ENCODE measurements around the gene ATP9B.
A peak's percentile ranks its signal among the peaks of the same experiment; 100 is the strongest.
"Not testable (repeated sequence)": the region's sequence is repeated elsewhere in the genome, so short reads cannot be mapped to it uniquely, and the experiment has no call there.

ATP9B gene

DNA sequence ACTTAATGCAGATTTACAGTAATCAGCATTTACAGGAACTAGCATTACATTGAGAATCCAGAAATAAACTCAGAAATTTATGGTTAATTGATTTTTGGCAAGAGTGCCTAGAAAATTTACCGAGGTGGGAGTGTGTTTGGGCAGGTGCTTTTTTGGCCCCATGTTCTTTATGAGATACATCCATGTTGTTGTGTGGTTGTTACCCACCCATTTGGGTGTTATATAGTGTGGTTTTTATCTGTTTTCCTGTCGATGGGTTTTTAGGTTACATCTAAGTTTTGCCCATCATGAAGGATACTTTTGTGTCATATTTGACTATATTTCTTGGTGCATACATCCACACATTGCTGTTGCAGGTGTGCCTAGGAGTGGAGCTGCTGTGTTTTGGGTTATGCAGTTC lies 82.0 kb downstream of the ATP9B start:
- DNase-seq: no peak

DNA sequence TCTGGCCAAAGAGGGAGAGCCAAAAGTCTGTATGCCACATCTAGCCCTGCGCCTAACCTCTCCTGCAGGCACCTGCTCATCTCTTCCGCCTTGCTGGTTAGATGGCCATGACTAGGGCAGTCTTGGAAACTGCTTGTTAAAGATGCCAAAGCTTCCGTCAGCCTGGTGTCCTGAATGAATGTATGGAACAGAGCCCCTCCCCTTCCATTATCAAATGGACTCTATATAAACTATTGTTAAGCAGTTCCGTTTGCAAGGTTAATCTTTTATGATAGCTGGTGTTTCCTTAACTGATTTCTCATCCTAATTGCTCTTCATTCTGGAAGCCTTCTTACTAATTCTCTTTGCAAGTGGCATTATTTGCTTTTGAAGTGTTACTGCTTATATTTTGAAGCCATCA lies 87.1 kb downstream of the ATP9B start:
- no peak for DNase-seq

- no peak for DNase-seq
Measured at GRCh38 chr18:79164706-79165105, 95.5 kb downstream of the ATP9B start.

DNA sequence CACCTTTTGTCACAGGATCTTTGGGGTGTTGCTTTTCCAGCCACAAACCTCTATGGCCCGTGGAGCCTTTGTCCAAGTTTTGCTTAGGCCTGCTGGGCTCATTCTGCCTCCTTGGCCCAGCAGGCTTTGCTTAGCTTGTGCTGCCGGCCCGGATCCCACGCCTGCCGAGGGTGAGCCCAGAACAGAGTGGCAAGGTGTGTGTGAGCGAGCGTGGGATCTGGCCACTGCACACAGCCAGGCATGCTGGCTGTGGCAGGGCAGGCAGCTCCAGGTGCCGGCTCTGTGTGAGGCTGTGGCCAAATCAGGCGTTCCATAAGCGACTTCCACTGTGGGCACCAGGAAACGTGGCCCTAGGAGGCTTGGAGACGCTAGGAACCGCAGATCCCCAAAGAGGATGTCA lies 97.5 kb downstream of the ATP9B start:
- DNase-seq: no peak

DNA sequence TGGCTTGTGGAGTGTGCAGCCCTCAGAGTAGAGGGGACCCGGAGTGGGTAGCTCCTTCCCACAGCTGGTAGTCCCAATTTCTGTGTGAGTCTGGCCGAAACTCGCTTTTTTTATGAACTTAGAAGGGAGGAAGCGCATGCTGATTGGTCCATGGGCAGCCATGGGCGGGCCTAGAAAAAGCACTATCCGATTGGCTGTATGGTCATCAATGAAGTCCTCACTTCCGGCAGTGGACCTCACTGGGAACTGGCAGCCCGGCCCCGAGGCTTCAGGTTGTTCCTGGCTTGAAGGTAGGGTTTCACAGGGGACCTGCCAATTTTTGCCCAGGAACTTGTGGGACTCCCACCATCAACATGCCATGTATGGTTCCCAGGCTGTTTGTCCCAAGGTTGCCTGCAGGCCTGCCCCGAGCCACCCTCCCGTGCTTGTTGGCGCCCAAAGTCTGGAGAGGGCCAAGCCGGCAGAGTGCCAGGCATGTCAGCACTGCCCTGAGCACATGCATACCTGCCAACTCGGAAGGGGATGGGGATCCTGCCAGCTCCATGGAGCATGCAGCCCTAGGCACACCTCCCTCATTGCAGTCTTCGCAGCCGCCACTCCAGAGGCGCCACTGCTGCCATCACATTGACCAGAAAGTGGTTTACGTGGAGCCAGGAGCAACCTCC lies 98.5 kb downstream of the ATP9B start:
- DNase-seq: no peak

DNA sequence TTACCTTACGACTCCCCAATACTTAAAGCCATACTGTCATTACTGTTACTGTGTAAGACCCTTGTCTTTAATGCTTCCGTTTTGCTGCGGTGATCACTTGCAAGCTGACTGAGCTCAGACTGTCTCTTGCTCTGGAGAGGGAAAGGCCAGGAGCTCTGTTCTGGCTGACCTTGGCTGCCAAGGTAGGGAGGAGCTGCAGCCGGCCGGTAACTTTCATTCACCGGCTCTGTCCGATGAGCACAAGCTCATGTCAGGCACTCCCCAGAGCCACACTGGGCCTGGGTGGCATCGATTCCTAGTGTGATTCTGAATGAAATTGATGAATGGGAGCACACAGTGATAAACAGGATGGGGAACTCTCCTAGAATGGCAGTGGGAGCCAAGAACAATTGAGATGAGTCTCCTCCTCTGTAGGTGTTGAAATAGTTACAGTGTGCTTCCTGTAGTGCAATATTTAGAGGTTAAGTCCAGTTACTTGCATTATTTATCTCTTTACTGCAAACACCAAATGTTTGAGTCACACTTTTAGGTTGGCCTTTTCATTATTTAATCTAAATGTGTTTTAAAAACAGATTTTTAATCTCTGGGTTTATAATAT lies 100.9 kb downstream of the ATP9B start:
- DNase-seq: no peak

DNA sequence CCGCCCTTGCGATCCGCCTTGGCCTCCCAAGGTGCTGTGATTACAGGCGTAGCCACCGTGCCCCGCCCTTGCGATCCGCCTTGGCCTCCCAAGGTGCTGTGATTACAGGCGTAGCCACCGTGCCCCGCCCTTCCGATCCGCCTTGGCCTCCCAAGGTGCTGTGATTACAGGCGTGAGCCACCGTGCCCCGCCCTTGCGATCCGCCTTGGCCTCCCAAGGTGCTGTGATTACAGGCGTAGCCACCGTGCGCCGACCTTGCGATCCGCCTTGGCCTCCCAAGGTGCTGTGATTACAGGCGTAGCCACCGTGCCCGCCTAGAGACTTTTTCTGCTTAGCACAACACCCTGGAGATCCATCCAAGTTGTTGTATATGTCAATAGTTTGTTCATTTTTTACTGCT lies 103.1 kb downstream of the ATP9B start:
- not testable (repeated sequence) for DNase-seq

- DNase-seq: no peak
Measured at GRCh38 chr18:79173742-79174141, 104.5 kb downstream of the ATP9B start.

- no peak for DNase-seq
Measured at GRCh38 chr18:79178113-79178531, 108.9 kb downstream of the ATP9B start.

- no peak for DNase-seq
Measured at GRCh38 chr18:79182047-79182713, 113.0 kb downstream of the ATP9B start.

DNA sequence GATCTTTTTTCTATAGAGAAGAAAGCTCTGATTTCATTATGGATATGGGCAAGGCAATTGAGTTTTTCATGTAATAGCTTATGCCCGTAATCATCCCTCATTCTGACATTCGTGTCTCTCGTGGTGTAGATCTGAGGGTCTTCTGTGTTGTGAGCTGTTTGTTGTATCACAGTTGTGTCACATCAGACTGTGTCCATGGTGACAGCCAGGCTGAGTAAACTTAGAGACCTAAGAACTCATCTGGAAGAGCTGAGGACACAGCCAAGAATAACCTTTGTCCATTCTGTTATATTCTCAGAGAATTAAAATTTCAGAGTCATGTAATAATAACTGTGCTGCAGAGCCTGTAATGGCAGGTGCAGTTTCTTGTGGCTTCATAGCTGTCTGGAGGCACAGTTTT lies 116.5 kb downstream of the ATP9B start:
- no peak for DNase-seq

GRCh38 chr18:79186649-79187048 lies 117.5 kb downstream of the ATP9B start:
- no peak for DNase-seq

- DNase-seq: no peak
Measured at GRCh38 chr18:79187532-79188277, 118.5 kb downstream of the ATP9B start.

DNA sequence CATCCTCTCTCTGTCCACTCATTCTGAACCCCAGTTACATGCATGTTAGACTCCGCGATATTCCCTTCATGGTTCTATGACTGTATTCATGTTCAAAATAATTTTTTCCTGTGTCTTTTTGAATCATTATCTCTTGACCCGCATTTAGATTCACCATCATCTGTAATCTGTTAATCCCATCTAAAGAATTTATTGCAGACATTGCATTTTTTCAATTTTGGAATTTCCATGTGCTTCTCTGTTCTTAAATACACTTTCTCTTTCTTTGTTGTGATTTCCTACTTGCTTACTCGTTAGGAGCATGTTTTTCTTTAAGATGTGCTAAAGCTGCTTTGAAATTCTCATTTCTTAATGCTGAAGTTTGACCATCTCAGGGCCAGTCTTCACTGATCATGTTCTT lies 122.2 kb downstream of the ATP9B start:
- no peak for DNase-seq

- DNase-seq: no peak
Measured at GRCh38 chr18:79191956-79192355, 122.8 kb downstream of the ATP9B start.

DNA sequence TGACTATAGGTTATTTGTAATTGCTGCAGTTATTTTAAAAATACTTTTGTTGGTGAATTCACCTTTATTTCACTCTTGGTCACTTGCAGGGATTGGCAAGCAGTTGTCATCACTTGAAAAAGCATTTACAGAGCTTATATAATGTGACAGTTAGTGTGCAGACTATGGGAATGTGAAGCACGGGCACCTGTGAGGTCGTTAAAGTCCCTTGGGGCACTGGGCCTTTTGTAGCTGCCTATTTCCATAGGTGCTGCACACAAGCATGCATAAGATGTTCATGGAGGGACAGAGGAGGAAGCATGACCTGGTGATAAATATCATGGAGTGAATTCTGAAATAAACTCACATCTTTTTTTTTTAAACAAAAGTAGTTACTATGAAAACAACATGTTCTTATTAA lies 124.6 kb downstream of the ATP9B start:
- DNase-seq: no peak

- DNase-seq: no peak
Measured at GRCh38 chr18:79195716-79196683, 126.8 kb downstream of the ATP9B start.

DNA sequence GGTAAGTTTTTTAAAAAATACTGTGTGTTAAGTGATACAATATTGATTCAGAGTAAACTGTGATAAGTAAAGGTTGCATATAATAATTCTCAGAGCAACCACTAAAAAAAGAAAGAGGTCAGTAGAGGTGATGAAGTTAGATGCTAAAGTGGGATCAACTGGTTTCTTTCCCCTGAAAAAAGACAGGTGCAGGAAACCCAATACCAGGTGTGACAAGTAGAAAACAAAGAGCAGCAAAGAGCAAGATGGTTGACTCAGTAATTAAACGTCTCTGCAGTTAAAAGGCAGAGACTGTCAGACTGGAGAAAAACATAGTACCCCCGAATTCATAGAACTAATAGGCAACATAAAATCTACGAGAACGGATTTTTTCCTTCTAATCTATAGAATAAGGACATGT lies 128.3 kb downstream of the ATP9B start:
- no peak for DNase-seq

GRCh38 chr18:79199691-79200374 lies 130.6 kb downstream of the ATP9B start:
- no peak for DNase-seq

- peak; percentile 7 for DNase-seq
Measured at GRCh38 chr18:79200546-79201268, 131.5 kb downstream of the ATP9B start.

DNA sequence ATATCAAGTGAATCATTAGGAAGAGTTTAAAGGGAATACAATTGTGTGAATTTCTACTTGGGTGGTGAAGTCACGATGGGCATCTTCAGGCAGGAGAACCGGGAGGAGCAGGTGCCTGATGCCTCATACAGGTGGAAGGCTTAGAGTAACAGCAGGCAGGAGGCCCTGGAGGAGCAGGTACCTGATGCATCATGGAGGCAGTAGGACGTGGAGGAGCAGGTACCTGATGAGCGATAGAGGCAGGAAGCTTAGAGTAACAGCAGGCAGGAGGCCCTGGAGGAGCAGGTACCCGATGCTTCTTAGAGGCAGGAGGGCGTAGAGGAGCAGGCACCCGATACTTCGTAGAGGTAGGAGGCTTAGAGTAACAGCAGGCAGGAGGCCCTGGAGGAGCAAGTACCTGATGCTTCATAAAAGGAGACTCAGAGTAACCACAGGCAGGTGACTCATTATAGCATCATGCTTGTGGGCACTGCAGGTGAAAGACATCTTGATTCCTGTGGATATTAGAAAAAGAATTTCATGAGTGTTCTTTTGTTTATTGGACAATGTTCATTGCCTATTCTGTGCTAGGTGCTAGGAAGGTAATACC lies 133.9 kb downstream of the ATP9B start:
- no peak for DNase-seq
